GM21825 (cell line): ENCODE measurements around the gene TNK1.
A peak's percentile ranks its signal among the peaks of the same experiment; 100 is the strongest.

Experiments
- ATAC-seq: cut with Tn5 transposase; IDR thresholded peaks from one replicate; pipeline ENCODE4 v1.9.1; 2021; ENCODE audit warnings: mild to moderate bottlenecking, moderate library complexity; ENCODE audit not compliant: unreplicated experiment

Gene TNK1

GRCh38 chr17:7431231-7431630, 50.3 kb downstream of the TNK1 start:
- ATAC-seq = no peak

GRCh38 chr17:7432296-7432695, 51.4 kb downstream of the TNK1 start:
- no peak for ATAC-seq

DNA sequence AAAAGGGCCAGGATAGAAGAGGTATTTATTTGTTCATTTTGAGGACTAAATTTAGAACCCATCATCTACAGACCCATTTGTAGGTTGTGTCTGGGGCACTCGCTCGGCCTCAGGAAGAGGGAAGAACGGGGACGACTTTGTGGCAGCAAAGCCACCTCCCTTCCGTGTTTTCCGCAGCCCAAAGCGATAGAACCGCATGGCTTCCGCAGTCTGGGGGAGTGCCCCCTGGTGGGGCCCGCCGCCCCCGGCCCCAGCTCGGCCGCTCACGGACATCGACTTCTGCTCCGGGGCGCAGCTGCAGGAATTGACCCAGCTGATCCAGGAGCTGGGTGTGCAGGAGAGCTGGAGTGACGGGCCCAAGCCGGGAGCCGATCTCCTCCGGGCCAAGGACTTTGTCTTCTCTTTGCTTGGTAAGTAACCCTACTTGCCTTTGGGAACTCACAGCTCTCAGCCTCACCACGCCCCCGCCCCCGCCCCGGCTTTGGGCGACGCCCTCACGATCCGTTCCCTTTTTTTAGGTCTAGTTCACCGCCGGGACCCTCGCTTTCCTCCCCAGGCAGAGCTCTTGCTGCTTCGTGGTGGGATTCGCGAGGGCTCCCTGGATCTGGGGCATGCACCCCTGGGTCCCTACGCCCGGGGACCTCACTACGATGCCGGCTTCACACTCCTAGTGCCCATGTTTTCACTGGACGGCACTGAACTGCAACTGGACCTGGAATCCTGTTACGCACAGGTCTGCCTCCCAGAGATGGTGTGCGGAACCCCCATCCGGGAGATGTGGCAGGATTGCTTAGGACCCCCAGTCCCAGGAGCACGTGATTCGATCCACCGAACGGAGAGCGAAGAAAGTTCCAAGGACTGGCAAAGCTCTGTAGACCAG, 55.0 kb downstream of the TNK1 start:
- peak; percentile 17 for ATAC-seq

- peak; percentile 28 for ATAC-seq
Measured at GRCh38 chr17:7436556-7437368, 55.9 kb downstream of the TNK1 start.

- ATAC-seq = no peak
Measured at GRCh38 chr17:7437369-7437863, 56.5 kb downstream of the TNK1 start.

GRCh38 chr17:7437950-7438614, 57.2 kb downstream of the TNK1 start:
- no peak for ATAC-seq

GRCh38 chr17:7438656-7439460, 58.0 kb downstream of the TNK1 start:
- no peak for ATAC-seq
